Colonic mucosa (tissue), 4 donors: ENCODE data around the gene RAB30. TPM values are rescaled to one million over a fixed set of nuclear protein-coding genes. Genes with fewer than 3 reads are reported as not detected.

Experiments used
- DNase-seq: peaks from one replicate; pipeline ENCODE4 v3.0.0-alpha.2; 2020
- H3K27ac ChIP-seq: fragments of 200-600 bp; one replicate; pipeline ENCODE4 v1.8.0; 2021
- H3K27me3 ChIP-seq: fragments of 200-600 bp; one replicate; pipeline ENCODE4 v1.8.0; 2021
- H3K36me3 ChIP-seq: fragments of 200-600 bp; one replicate; pipeline ENCODE4 v1.8.0; 2021
- H3K4me1 ChIP-seq: fragments of 200-600 bp; one replicate; pipeline ENCODE4 v1.8.0; 2021; ENCODE audit warnings: mild to moderate bottlenecking
- H3K4me3 ChIP-seq: fragments of 200-600 bp; one replicate; pipeline ENCODE4 v1.8.0; 2021
- H3K9ac ChIP-seq, 2 donors: one replicate each; pipeline ENCODE4 v1.7.0; 2013; ENCODE audit warnings: control low read depth in 2 of 2, low read depth in 2 of 2, low read length in 2 of 2
- H3K9me3 ChIP-seq: fragments of 200-600 bp; one replicate; pipeline ENCODE4 v1.8.0; 2021
- intact Hi-C: fragments of 100-400 bp; cut with DNase I; formaldehyde crosslinking; loops from one replicate; pipeline ENCODE4 v1.14.1; 2022
- total RNA-seq, 2 donors: library from RNA; stranded (reverse); fragmentation: NEBNext Ultra II Directional in 1 of 2; extraction: Animal tissue kit (Norgen Biotek cat#: 25700) in 1 of 2; gene quantifications; one replicate each; pipeline ENCODE4 v1.2.1, GENCODE V29; 2021
- TF ChIP-seq, protein P1 (sequence below): fragments of 200-600 bp; IDR thresholded peaks from one replicate; pipeline ENCODE4 v1.8.0; 2022; ENCODE audit warnings: antibody characterized with exemption, mild to moderate bottlenecking
- donor health status: healthy.
- donor health status: DM: no; HTN: no; CAD: no.
- donor health status: DM: no; HTN: no; CAD: no.

RAB30 gene
- total RNA-seq, 2 donors from 2014 or later, result 6.3 to 16.9 TPM

GRCh38 chr11:83046621-83047172, 25.0 kb downstream of the RAB30 start:
- intact Hi-C loops, result no loop called here
- H3K27me3 ChIP-seq, result no peaks in the 10 kb centered on the region
- H3K27ac ChIP-seq, result no peak overlapping the region
- H3K9me3 ChIP-seq, result no peaks in the 10 kb centered on the region
- DNase-seq, result no peak
- TF ChIP-seq, protein P1, sequence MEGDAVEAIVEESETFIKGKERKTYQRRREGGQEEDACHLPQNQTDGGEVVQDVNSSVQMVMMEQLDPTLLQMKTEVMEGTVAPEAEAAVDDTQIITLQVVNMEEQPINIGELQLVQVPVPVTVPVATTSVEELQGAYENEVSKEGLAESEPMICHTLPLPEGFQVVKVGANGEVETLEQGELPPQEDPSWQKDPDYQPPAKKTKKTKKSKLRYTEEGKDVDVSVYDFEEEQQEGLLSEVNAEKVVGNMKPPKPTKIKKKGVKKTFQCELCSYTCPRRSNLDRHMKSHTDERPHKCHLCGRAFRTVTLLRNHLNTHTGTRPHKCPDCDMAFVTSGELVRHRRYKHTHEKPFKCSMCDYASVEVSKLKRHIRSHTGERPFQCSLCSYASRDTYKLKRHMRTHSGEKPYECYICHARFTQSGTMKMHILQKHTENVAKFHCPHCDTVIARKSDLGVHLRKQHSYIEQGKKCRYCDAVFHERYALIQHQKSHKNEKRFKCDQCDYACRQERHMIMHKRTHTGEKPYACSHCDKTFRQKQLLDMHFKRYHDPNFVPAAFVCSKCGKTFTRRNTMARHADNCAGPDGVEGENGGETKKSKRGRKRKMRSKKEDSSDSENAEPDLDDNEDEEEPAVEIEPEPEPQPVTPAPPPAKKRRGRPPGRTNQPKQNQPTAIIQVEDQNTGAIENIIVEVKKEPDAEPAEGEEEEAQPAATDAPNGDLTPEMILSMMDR, result no peak
- no peak overlapping the region for H3K4me3 ChIP-seq
- H3K36me3 ChIP-seq, result no peaks in the 10 kb centered on the region
- no peak overlapping the region for H3K9ac ChIP-seq
- no peaks in the 10 kb centered on the region for H3K4me1 ChIP-seq

- Histone ChIP-seq H3K9me3 (no peaks in the 10 kb centered on the region), H3K36me3 (no peaks in the 10 kb centered on the region), H3K4me1 (no peaks in the 10 kb centered on the region), H3K4me3 (no peak overlapping the region), H3K9ac (no peak overlapping the region), H3K27me3 (no peaks in the 10 kb centered on the region), H3K27ac (no peak overlapping the region)
- intact Hi-C loops, result no loop called here
- no peak for DNase-seq
- TF ChIP-seq, protein P1, result no peak
Measured at GRCh38 chr11:83044958-83045712, 26.6 kb downstream of the RAB30 start.

- Histone ChIP-seq H3K36me3 (no peaks in the 10 kb centered on the region), H3K4me3 (no peak overlapping the region), H3K27me3 (no peaks in the 10 kb centered on the region), H3K9ac (no peak overlapping the region), H3K27ac (no peak overlapping the region), H3K4me1 (no peaks in the 10 kb centered on the region), H3K9me3 (no peaks in the 10 kb centered on the region)
- no peak for DNase-seq
- intact Hi-C loops, result no loop called here
- TF ChIP-seq, protein P1, result no peak
Measured at GRCh38 chr11:83042964-83043711, 28.6 kb downstream of the RAB30 start.

- no peaks in the 10 kb centered on the region for H3K4me1 ChIP-seq
- no peak overlapping the region for H3K27ac ChIP-seq
- TF ChIP-seq, protein P1, result no peak
- no peaks in the 10 kb centered on the region for H3K9me3 ChIP-seq
- intact Hi-C loops, result no loop called here
- no peak for DNase-seq
- H3K27me3 ChIP-seq, result no peaks in the 10 kb centered on the region
- H3K4me3 ChIP-seq, result no peak overlapping the region
- H3K36me3 ChIP-seq, result no peaks in the 10 kb centered on the region
- no peak overlapping the region for H3K9ac ChIP-seq
Measured at GRCh38 chr11:83041126-83041525, 30.6 kb downstream of the RAB30 start.

GRCh38 chr11:83039566-83039965, 32.1 kb downstream of the RAB30 start:
- Histone ChIP-seq H3K27ac (no peak overlapping the region), H3K9me3 (no peaks in the 10 kb centered on the region), H3K27me3 (no peaks in the 10 kb centered on the region), H3K36me3 (no peaks in the 10 kb centered on the region), H3K4me1 (no peaks in the 10 kb centered on the region), H3K4me3 (no peak overlapping the region), H3K9ac (no peak overlapping the region)
- no peak for DNase-seq
- TF ChIP-seq, protein P1, result no peak
- intact Hi-C loops, result no loop called here
